Measurements from ENCODE around the gene MED20. TPM values are rescaled to one million over a fixed set of nuclear protein-coding genes. Genes with fewer than 3 reads are reported as not detected.

MED20 gene
- total and polyA plus RNA-seq, 2 of the 4 experiments (the other 2 are of a cell fraction) = 24.8 to 38.2 TPM

GRCh38 chr6:41958022-41958856 is 37.3 kb upstream of the MED20 start:
- Histone ChIP-seq H3K79me1 (ENCODE audit: low read depth in 1 of 2, low read length in 2 of 2) (no peaks in the 10 kb centered on the region), H2AFZ (replicated peaks; ENCODE audit: low read length, poor library complexity) (no peak overlapping the region), H3K9ac (ENCODE audit: low read depth, low read length) (no peak overlapping the region), H2AK9ac (replicated peaks; ENCODE audit: low read depth, low read length, poor library complexity) (no peak overlapping the region), H2AK5ac (ENCODE audit: low read depth, low read length) (no peak overlapping the region), H3K56ac (ENCODE audit: extremely low read depth, insufficient read depth, low read length) (no peak overlapping the region), H3K27ac (ENCODE audit: insufficient read depth, low read length) (no peak overlapping the region), H3K18ac (ENCODE audit: low read depth, low read length) (no peak overlapping the region), H2BK5ac (ENCODE audit: low read depth, low read length, poor library complexity, severe bottlenecking) (no peak overlapping the region), H3K4me1 (ENCODE audit: control insufficient read depth, insufficient read depth, low read length) (peaks cover 3% of the 10 kb centered on the region; the same call in 1 of the 2 replicates), H4K8ac (ENCODE audit: low read depth in 2 of 2, low read length in 2 of 2) (no peak overlapping the region), H2BK15ac (ENCODE audit: low read depth, low read length) (no peak overlapping the region), H4K91ac (ENCODE audit: insufficient read depth, low read depth, low read length) (no peak overlapping the region), H3K9me3 (ENCODE audit: control insufficient read depth, insufficient read depth, low read length) (no peaks in the 10 kb centered on the region), H3K4me3 (ENCODE audit: insufficient read depth, low read depth, low read length) (no peak overlapping the region), H2BK120ac (ENCODE audit: low read depth, low read length) (no peak overlapping the region), H4K20me1 (ENCODE audit: insufficient read depth, low read length) (no peaks in the 10 kb centered on the region), H3K4ac (ENCODE audit: low read depth, low read length) (no peak overlapping the region), H3K9me1 (ENCODE audit: insufficient read depth, low read length) (peaks cover 6% of the 10 kb centered on the region; the same call in 1 of the 2 replicates), H4K5ac (ENCODE audit: low read depth, low read length) (no peak overlapping the region), H3K36me3 (ENCODE audit: control insufficient read depth, insufficient read depth, low read length) (no peaks in the 10 kb centered on the region), H3K27me3 (ENCODE audit: control insufficient read depth, insufficient read depth, low read length) (no peaks in the 10 kb centered on the region), H3K23ac (ENCODE audit: low read depth, low read length) (no peak overlapping the region), H2BK20ac (ENCODE audit: low read depth, low read length) (no peak overlapping the region), H3K14ac (replicated peaks; ENCODE audit: low read depth, low read length) (no peak overlapping the region), H3K4me2 (ENCODE audit: low read depth, low read length) (no peak overlapping the region)
- no peak for ATAC-seq (ENCODE audit: low read depth)
- no peak for TF ChIP-seq CHD1 (IDR thresholded peaks at IDR 0.05; ENCODE audit: low read depth, low read length)
- TF ChIP-seq RCOR1 (IDR thresholded peaks at IDR 0.05; ENCODE audit: insufficient replicate concordance, low read length) = no peak
- TF ChIP-seq RFX5 (IDR thresholded peaks at IDR 0.05; ENCODE audit: low read depth, low read length) = no peak
- TF ChIP-seq MXI1 (IDR thresholded peaks at IDR 0.05; ENCODE audit: borderline replicate concordance, low read depth, low read length) = no peak
- TF ChIP-seq CTCF (conservative IDR thresholded peaks at IDR 0.05; ENCODE audit: low read depth, low read length) = no peak
- ChIA-PET POLR2A (ENCODE audit: unreplicated experiment) (no interaction called here), CTCF (no interaction called here)
- no TSS peak for BruUV-seq (replicated peaks)
- 80% methylated on average over 1 of the region's 6 CpGs; no CpG with 5 or more reads in 1 of the 2 experiments for WGBS, 2 experiments (ENCODE audit: extremely low coverage in 2 of 2, insufficient read length in 1 of 2)
- no peak for DNase-seq
- dilution Hi-C loops (cut with HindIII; ENCODE audit: low sequenced_read_pairs, unreplicated experiment) (no loop called here), intact Hi-C loops (cut with micrococcal nuclease) (no loop called here), in situ Hi-C loops (cut with MboI; ENCODE audit: low sequenced_read_pairs) (no loop called here)
